SU-DHL-6 (cell line): ENCODE measurements around the gene PHETA1.

Experiments used
- H2AFZ ChIP-seq: fragments of 200-600 bp; sonication (generic); 2 replicates; pipeline ENCODE4 v1.6.1; 2014; ENCODE audit warnings: low read depth, mild to moderate bottlenecking, moderate library complexity, mixed read lengths, antibody characterized with exemption, low read length; ENCODE audit not compliant: severe bottlenecking
- H3F3A ChIP-seq: fragments of 200-600 bp; shearing (Covaris generic); 2 replicates; pipeline ENCODE4 v1.6.0; 2016; ENCODE audit warnings: antibody characterized with exemption, mild to moderate bottlenecking; ENCODE audit not compliant: insufficient read depth
- H3K27ac ChIP-seq: fragments of 200-600 bp; sonication (generic); 2 replicates; pipeline ENCODE4 v1.5.1; 2016; ENCODE audit warnings: low read depth, mild to moderate bottlenecking, low read length, moderate library complexity, mixed read lengths
- H3K27me3 ChIP-seq: fragments of 200-600 bp; sonication (generic), shearing (Covaris generic); 2 replicates; pipeline ENCODE4 v1.6.0; 2014; ENCODE audit warnings: mild to moderate bottlenecking, low read length
- H3K36me3 ChIP-seq: fragments of 200-600 bp; sonication (generic); 2 replicates; pipeline ENCODE4 v1.6.1; 2014; ENCODE audit warnings: mild to moderate bottlenecking, low read length, mixed read lengths
- H3K4me2 ChIP-seq: fragments of 300-600, 200-600 bp; shearing (Covaris generic), sonication (generic); 2 replicates; pipeline ENCODE4 v1.6.0; 2014; ENCODE audit warnings: low read length, low read depth, mild to moderate bottlenecking; ENCODE audit not compliant: poor library complexity, severe bottlenecking
- H3K4me3 ChIP-seq: fragments of 200-600 bp; sonication (generic); 2 replicates; pipeline ENCODE4 v1.5.1; 2014; ENCODE audit warnings: antibody characterized with exemption, low read length, mild to moderate bottlenecking, mixed read lengths; ENCODE audit not compliant: insufficient read depth, poor library complexity, severe bottlenecking
- H3K79me2 ChIP-seq: fragments of 200-600 bp; sonication (generic); 2 replicates; pipeline ENCODE4 v1.6.1; 2014; ENCODE audit warnings: mild to moderate bottlenecking, low read length, moderate library complexity; ENCODE audit not compliant: insufficient read depth
- H3K9ac ChIP-seq: fragments of 200-600 bp; sonication (generic); 2 replicates; pipeline ENCODE4 v1.7.0; 2014; ENCODE audit warnings: mild to moderate bottlenecking, low read length
- H3K9me2 ChIP-seq: fragments of 200-600 bp; sonication (generic); replicated peaks from 2 replicates; pipeline ENCODE4 v1.6.1; 2014; ENCODE audit warnings: low read length; ENCODE audit not compliant: insufficient read depth
- H3K9me3 ChIP-seq: fragments of 200-600 bp; sonication (generic); 2 replicates; pipeline ENCODE4 v1.6.1; 2014; ENCODE audit warnings: low read length, mixed read lengths; ENCODE audit not compliant: insufficient read depth
- H4K20me1 ChIP-seq: fragments of 200-600 bp; sonication (generic); 2 replicates; pipeline ENCODE4 v1.6.1; 2014; ENCODE audit warnings: low read depth, mild to moderate bottlenecking, antibody characterized with exemption, low read length, moderate library complexity, mixed read lengths
- CTCF ChIP-seq: fragments of 200-600 bp; sonication (generic); IDR thresholded peaks from one replicate; pipeline ENCODE4 v1.5.1; 2017; ENCODE audit warnings: antibody characterized with exemption, mild to moderate bottlenecking, low read length, moderate library complexity; ENCODE audit not compliant: insufficient read depth, poor library complexity, severe bottlenecking
- EZH2phosphoT487 ChIP-seq: fragments of 200-600 bp; sonication (generic), shearing (Covaris generic); conservative IDR thresholded peaks from 2 replicates; pipeline ENCODE4 v1.6.1; 2018; ENCODE audit warnings: mild to moderate bottlenecking, antibody characterized with exemption, low read length, moderate library complexity, mixed read lengths

PHETA1 gene

GRCh38 chr12:111369496-111370220 is 763 bp upstream of the PHETA1 start:
- TF ChIP-seq EZH2phosphoT487, result no peak
- TF ChIP-seq CTCF, result no peak
- Histone ChIP-seq H3K9me2 (no peaks in the 10 kb centered on the region), H3K9ac (peak overlapping the region; percentile 54), H3K4me2 (peak overlapping the region; percentile 59), H3K79me2 (no peaks in the 10 kb centered on the region), H2AFZ (peak overlapping the region; percentile 78), H3K27me3 (no peaks in the 10 kb centered on the region), H3K9me3 (no peaks in the 10 kb centered on the region), H3K36me3 (no peaks in the 10 kb centered on the region), H3K27ac (no peak overlapping the region), H4K20me1 (no peaks in the 10 kb centered on the region), H3K4me3 (peak overlapping the region; percentile 58), H3F3A (no peaks in the 10 kb centered on the region)

DNA sequence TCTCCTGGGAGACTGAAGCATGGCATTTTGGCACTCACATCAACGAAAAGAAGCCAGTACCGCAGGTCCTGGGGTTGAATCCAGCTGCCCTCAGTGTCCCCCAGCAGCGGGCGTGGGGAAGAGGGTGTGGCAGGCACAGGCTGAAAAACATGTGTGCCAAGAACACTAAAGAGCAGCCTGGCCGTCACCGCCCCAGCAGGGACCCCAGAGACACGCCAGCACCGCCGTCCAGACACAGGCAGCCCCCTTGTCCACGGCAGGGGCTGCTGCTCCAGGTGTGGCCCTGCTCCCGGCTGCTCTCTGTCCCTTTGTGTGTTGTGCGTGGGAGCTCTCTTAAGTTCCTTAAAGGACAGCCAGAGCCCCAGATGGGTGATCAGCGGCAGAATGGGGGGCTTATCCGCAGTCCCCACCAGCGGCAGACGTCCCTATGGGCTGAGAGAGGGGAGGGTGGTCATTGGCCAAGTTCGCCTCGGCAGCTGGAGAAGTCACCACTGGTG is 556 bp downstream of the PHETA1 start:
- no peaks in the 10 kb centered on the region for H3K79me2 ChIP-seq
- no peak for TF ChIP-seq CTCF
- TF ChIP-seq EZH2phosphoT487, result no peak
- H3F3A ChIP-seq, result no peaks in the 10 kb centered on the region
- no peaks in the 10 kb centered on the region for H3K27me3 ChIP-seq
- H3K36me3 ChIP-seq, result no peaks in the 10 kb centered on the region
- H3K9me3 ChIP-seq, result no peaks in the 10 kb centered on the region
- peak overlapping the region; percentile 59 for H3K4me2 ChIP-seq
- peak overlapping the region; percentile 78 for H2AFZ ChIP-seq
- H3K4me3 ChIP-seq, result peak overlapping the region; percentile 58
- no peak overlapping the region for H3K27ac ChIP-seq
- H4K20me1 ChIP-seq, result no peaks in the 10 kb centered on the region
- no peaks in the 10 kb centered on the region for H3K9me2 ChIP-seq
- peak overlapping the region; percentile 54 for H3K9ac ChIP-seq

GRCh38 chr12:111367661-111368221 is 1.2 kb downstream of the PHETA1 start:
- Histone ChIP-seq H3K9me2 (no peaks in the 10 kb centered on the region), H3K36me3 (no peaks in the 10 kb centered on the region), H3K9me3 (no peaks in the 10 kb centered on the region), H3F3A (no peaks in the 10 kb centered on the region), H4K20me1 (no peaks in the 10 kb centered on the region), H3K27ac (no peak overlapping the region), H3K27me3 (no peaks in the 10 kb centered on the region), H3K4me2 (no peak overlapping the region), H2AFZ (no peak overlapping the region), H3K4me3 (no peak overlapping the region), H3K79me2 (no peaks in the 10 kb centered on the region), H3K9ac (no peak overlapping the region)
- TF ChIP-seq EZH2phosphoT487 (no peak), CTCF (no peak)
